HG03571 (cell line): ENCODE measurements around the gene SUCO.
"Not testable (repeated sequence)": the region's sequence is repeated elsewhere in the genome, so short reads cannot be mapped to it uniquely, and the experiment has no call there.

Experiments
- ATAC-seq: cut with Tn5 transposase; IDR thresholded peaks from one replicate; pipeline ENCODE4 v1.9.1; 2021; ENCODE audit not compliant: unreplicated experiment

The SUCO gene

GRCh38 chr1:172605641-172606040, 72.7 kb downstream of the SUCO start:
- no peak for ATAC-seq

DNA sequence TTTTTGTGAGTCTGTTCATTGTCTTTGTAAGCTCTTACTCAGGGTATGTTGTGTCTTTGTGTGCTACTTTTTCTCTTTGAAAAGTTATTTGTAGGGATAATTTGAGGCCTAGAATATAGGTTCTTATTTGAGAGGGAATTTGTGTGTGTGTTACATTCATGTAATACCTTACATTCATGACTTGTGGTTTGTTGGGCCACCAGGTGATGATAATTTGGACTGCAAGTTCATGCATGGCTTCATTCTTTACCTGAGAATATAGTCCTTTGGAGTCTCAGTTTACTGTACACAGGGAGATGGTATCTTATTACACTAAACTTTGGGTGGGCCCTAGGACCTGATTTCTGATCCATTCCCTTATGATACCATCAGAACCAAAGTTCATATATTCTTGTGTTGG, 74.2 kb downstream of the SUCO start:
- no peak for ATAC-seq

- no peak for ATAC-seq
These were observed 75.2 kb downstream of the SUCO start for GRCh38 chr1:172608098-172608601.

GRCh38 chr1:172609528-172609927, 76.6 kb downstream of the SUCO start:
- no peak for ATAC-seq

DNA sequence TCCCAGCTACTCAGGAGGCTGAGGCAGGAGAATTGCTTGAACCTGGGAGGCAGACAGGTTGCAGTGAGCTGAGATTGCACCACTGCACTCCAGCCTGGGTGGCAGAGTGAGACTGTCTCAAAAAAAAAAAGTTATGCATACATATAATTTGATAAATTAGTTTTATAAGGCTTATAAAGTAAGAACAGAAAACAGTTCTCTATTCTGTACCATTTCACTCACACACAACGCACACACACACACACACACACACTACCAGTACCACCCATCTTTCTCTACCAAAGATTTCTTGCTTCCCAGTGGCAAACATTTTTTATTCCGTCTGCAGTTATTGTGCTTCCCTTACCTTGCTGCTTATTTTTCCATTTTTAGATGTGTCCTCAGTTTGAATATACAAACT, 79.5 kb downstream of the SUCO start:
- no peak for ATAC-seq

GRCh38 chr1:172613294-172613693, 80.3 kb downstream of the SUCO start:
- no peak for ATAC-seq

DNA sequence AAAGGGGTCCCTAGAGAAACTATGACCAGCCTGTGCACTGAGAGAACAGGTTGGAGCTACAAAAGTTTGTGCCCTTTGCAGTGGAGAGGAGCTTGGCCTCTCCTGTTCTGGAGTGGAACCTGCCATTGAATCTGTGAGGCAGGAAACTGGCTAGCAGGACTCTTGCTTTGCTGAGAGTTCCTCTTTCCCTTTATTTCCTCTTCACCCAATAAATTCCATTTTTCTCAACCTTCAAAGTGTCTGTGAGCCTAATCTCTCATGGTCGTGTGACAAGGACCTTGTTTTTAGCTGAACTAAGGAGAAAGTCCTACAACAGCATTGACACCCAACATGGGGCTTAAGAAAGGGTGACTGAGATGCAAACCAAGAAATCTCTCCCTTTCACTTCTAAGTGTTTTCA, 83.2 kb downstream of the SUCO start:
- ATAC-seq, result no peak

DNA sequence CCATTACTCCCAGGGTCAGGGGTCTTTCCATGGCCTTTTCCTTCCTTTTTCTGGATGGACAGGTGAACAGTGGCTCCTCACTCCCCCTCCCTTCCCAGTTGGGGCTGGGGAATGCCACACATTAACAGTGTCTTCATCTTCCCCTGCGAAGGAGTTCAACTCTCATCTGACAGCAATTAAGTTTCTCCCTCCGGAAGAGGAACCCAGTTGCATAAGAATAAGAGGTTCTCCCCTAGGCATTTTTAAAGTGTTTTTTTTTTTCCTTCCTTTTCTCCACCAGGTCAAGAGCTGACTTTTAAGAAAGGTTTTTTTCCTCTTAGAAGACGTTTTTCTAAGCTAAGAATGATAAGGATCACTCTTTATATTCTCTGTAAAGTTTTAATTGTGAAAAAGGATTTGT, 83.7 kb downstream of the SUCO start:
- no peak for ATAC-seq

- not testable (repeated sequence) for ATAC-seq
These were observed 87.7 kb downstream of the SUCO start for GRCh38 chr1:172620603-172621002.

DNA sequence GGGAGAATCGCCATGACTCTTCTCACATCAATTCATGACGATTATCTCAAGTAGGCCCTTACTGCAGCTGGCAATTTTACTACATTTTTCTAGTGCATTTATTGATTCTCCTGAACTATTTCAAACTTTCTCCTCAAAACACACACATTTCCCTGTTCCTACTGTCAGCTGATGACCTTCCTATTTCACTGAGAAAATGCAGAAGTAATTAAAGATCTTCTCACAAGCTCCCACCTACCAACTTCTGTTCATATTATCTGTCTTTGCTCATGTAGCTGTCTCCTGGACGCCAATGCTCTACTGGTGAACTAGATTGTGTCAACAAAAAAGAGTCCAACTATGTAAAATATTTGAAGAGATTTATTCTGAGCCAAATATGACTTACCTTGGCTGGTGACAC, 89.6 kb downstream of the SUCO start:
- no peak for ATAC-seq

DNA sequence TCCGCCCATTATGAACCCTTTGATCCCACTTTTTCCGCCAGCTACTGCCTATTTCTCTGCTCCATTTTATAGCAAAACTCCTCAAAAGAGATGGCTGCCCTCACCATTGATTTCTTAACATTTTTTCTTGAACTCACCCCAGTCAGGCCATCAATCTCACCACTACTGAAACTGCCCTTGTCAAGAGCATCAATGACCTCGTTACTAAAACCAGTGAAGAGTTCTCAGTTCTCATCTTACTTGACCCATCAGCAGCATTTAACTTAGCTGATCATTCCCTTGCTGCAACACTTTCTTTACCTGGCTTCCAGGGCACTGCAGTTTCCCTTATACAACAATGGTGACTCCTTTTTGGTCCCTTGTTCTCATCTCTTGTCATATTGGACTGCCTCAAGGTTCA, 90.8 kb downstream of the SUCO start:
- no peak for ATAC-seq

DNA sequence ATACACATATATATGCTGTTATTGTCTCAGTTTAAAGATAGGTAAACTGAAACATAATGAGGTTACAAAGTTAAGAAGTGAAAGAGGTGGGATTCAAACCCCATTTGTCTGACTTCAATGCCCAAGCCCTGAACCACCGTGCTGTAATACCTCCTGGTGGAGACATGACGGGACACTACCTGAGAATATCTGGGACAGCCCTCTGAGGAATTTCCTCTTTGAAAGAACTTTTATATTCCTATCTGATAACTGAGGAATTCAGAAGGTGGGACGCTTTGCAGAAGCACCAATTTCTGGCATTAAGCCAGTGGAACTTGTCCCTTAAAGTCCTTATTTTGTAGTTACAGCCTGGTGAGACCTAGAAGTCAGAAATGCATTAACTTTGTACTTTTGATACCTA, 93.9 kb downstream of the SUCO start:
- ATAC-seq, result no peak

- no peak for ATAC-seq
These were observed 94.8 kb downstream of the SUCO start for GRCh38 chr1:172627702-172628101.

DNA sequence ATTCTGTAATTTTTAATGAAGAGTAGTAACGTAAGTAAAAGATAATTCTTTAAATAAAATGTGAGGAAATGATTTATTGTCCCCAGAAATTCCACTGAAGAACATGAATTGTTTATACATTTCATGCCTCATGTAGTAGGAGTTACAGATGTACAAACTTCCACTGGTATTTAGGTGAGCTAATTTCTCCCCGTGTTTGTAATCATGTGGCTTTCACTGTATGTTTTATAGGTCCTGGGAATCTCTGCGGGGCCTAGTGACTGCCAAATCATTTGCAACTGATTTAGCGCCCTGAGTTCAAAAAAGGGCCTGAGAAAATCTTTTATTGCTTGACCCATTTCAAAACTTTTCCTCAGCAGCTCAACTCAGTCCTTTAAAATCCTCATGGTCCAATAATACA, 95.5 kb downstream of the SUCO start:
- ATAC-seq, result no peak

GRCh38 chr1:172629170-172629569, 96.2 kb downstream of the SUCO start:
- ATAC-seq, result no peak

- no peak for ATAC-seq
These were observed 96.7 kb downstream of the SUCO start for GRCh38 chr1:172629638-172630037.

DNA sequence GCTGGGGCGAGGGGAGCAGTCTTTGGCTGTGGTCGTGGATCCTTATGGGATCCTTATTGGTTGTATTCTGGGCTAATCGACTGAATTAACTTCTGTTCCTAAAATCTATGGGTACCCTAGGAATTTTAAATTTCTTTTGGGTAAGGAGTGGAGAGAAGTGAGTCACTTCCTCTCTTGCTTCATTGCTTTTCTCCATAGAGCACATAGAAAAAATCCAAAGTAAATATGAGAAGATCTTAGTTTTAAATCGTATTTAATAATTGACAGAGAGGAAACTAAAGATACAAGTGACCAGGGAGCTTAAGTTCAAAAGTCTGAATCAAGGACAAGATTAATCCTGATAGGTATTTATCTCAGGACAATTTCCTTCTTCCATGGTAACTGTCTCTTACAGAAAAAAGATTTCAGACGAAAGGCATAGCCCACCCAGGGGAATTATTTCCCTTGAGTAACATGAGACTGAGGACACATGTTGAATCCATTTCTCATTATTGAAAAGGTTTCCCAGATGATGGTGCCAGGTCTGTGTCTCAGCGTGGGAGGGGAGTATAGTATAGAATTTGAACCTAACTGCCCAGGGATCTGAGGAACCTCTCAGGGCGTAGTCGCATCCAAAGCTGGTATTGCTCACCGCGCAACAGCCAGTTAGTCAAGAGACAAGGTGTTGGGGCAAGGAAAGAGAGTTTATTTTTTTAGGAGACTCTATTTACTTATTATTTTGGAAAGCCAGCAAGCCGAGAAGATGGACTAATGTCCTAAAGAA, 97.3 kb downstream of the SUCO start:
- no peak for ATAC-seq

- ATAC-seq, result no peak
These were observed 97.9 kb downstream of the SUCO start for GRCh38 chr1:172630868-172631267.

- no peak for ATAC-seq
These were observed 104.6 kb downstream of the SUCO start for GRCh38 chr1:172637522-172637921.

GRCh38 chr1:172638249-172638648, 105.3 kb downstream of the SUCO start:
- no peak for ATAC-seq

GRCh38 chr1:172638885-172639831, 106.2 kb downstream of the SUCO start:
- peak; percentile 60 for ATAC-seq

GRCh38 chr1:172640111-172640510, 107.2 kb downstream of the SUCO start:
- no peak for ATAC-seq
